H9 (cell line): Measurements from ENCODE around the gene TSTD2. TPM values are rescaled to one million over a fixed set of nuclear protein-coding genes. Genes with fewer than 3 reads are reported as not detected.

Experiments
- DNase-seq: peaks from one replicate; pipeline ENCODE4 v3.0.0-alpha.2; 2017
- H2AFZ ChIP-seq: one replicate; pipeline ENCODE4 v1.6.1; 2013; ENCODE audit warnings: mild to moderate bottlenecking, low read length, control low read depth, moderate library complexity
- H2AK5ac ChIP-seq: 2 replicates; pipeline ENCODE4 v1.6.1; 2013; ENCODE audit warnings: low read length, control low read depth, mixed read lengths; ENCODE audit not compliant: insufficient read length
- H2BK120ac ChIP-seq: one replicate; pipeline ENCODE4 v1.6.1; 2013; ENCODE audit warnings: low read depth, mild to moderate bottlenecking, low read length, control low read depth, inconsistent platforms; ENCODE audit not compliant: poor library complexity, severe bottlenecking
- H2BK12ac ChIP-seq: 2 replicates; pipeline ENCODE4 v1.6.1; 2013; ENCODE audit warnings: low read length, control low read depth, mixed read lengths, low read depth; ENCODE audit not compliant: insufficient read length
- H2BK15ac ChIP-seq: 2 replicates; pipeline ENCODE4 v1.6.1; 2013; ENCODE audit warnings: low read depth, low read length, control low read depth
- H2BK20ac ChIP-seq: one replicate; pipeline ENCODE4 v1.6.1; 2013; ENCODE audit warnings: low read depth, mild to moderate bottlenecking, low read length, control low read depth, inconsistent platforms; ENCODE audit not compliant: poor library complexity, severe bottlenecking
- H2BK5ac ChIP-seq: 2 replicates; pipeline ENCODE4 v1.6.1; 2013; ENCODE audit warnings: low read length, control low read depth, mixed read lengths; ENCODE audit not compliant: insufficient read length
- H3K14ac ChIP-seq: 2 replicates; pipeline ENCODE4 v1.6.1; 2013; ENCODE audit warnings: low read length, control low read depth; ENCODE audit not compliant: insufficient read depth
- H3K18ac ChIP-seq: 2 replicates; pipeline ENCODE4 v1.6.1; 2013; ENCODE audit warnings: low read depth, mild to moderate bottlenecking, mixed read lengths, low read length, control low read depth; ENCODE audit not compliant: insufficient read length
- H3K23ac ChIP-seq: 2 replicates; pipeline ENCODE4 v1.6.1; 2013; ENCODE audit warnings: low read length, control low read depth, mixed read lengths, low read depth; ENCODE audit not compliant: insufficient read length
- H3K23me2 ChIP-seq: 2 replicates; pipeline ENCODE4 v1.6.1; 2013; ENCODE audit warnings: low read depth, mild to moderate bottlenecking, mixed read lengths, low read length, control low read depth; ENCODE audit not compliant: insufficient read length, poor library complexity, severe bottlenecking
- H3K27ac ChIP-seq: 2 replicates; pipeline ENCODE4 v1.5.1; 2013; ENCODE audit warnings: low read length, control low read depth, mixed read lengths, low read depth; ENCODE audit not compliant: insufficient read length
- H3K27me3 ChIP-seq: 2 replicates; pipeline ENCODE4 v1.6.1; 2013; ENCODE audit warnings: low read length, control low read depth, inconsistent platforms; ENCODE audit not compliant: insufficient read depth
- H3K4ac ChIP-seq: 2 replicates; pipeline ENCODE4 v1.6.1; 2013; ENCODE audit warnings: low read depth, mild to moderate bottlenecking, control low read depth, inconsistent platforms, low read length, moderate library complexity
- H3K4me1 ChIP-seq: 2 replicates; pipeline ENCODE4 v1.6.1; 2013; ENCODE audit warnings: low read length, control low read depth, inconsistent platforms; ENCODE audit not compliant: insufficient read depth
- H3K4me2 ChIP-seq: 2 replicates; pipeline ENCODE4 v1.6.1; 2013; ENCODE audit warnings: low read length, control low read depth, mixed read lengths; ENCODE audit not compliant: insufficient read length, insufficient read depth
- H3K56ac ChIP-seq: 2 replicates; pipeline ENCODE4 v1.6.1; 2013; ENCODE audit warnings: low read depth, mild to moderate bottlenecking, mixed read lengths, low read length, control low read depth; ENCODE audit not compliant: insufficient read length
- H3K79me1 ChIP-seq: 2 replicates; pipeline ENCODE4 v1.6.1; 2013; ENCODE audit warnings: low read depth, mild to moderate bottlenecking, moderate library complexity, low read length, control low read depth, inconsistent platforms; ENCODE audit not compliant: insufficient read depth, poor library complexity, severe bottlenecking
- H3K79me2 ChIP-seq: 2 replicates; pipeline ENCODE4 v1.6.1; 2013; ENCODE audit warnings: low read length, control low read depth, inconsistent platforms; ENCODE audit not compliant: insufficient read depth
- H3K9ac ChIP-seq: 2 replicates; pipeline ENCODE4 v1.6.1; 2013; ENCODE audit warnings: low read length, control low read depth, mixed read lengths; ENCODE audit not compliant: insufficient read length; ENCODE audit errors: extremely low read depth
- H3K9me3 ChIP-seq: one replicate; pipeline ENCODE4 v1.6.1; 2013; ENCODE audit warnings: low read depth, low read length, inconsistent platforms; ENCODE audit not compliant: control insufficient read depth
- H3T11ph ChIP-seq: one replicate; pipeline ENCODE4 v1.6.1; 2013; ENCODE audit warnings: mild to moderate bottlenecking, low read length, control low read depth, inconsistent platforms
- H4K20me1 ChIP-seq: one replicate; pipeline ENCODE4 v1.6.1; 2013; ENCODE audit not compliant: control insufficient read depth, insufficient read length, insufficient read depth
- H4K5ac ChIP-seq: 2 replicates; pipeline ENCODE4 v1.6.1; 2013; ENCODE audit warnings: low read depth, mild to moderate bottlenecking, mixed read lengths, low read length, control low read depth; ENCODE audit not compliant: insufficient read length
- H4K8ac ChIP-seq: replicated peaks from 2 replicates; pipeline ENCODE4 v1.6.1; 2013; ENCODE audit warnings: low read length, control low read depth, mixed read lengths, low read depth; ENCODE audit not compliant: insufficient read length
- H4K91ac ChIP-seq: 2 replicates; pipeline ENCODE4 v1.6.1; 2013; ENCODE audit warnings: low read depth, mild to moderate bottlenecking, moderate library complexity, mixed read lengths, low read length, control low read depth; ENCODE audit not compliant: insufficient read length
- H3K27ac Mint-ChIP-seq, 3 experiments: 2 replicates in 2 of 3; 3 replicates in 1 of 3; pipeline ENCODE4 v1.8.0; 2020 to 2021; ENCODE audit warnings: mixed read lengths in 3 of 3, mild to moderate bottlenecking in 1 of 3, moderate library complexity in 1 of 3
- H3K27me3 Mint-ChIP-seq: 2 replicates; pipeline ENCODE4 v1.8.0; 2021; ENCODE audit warnings: low read depth, mild to moderate bottlenecking, moderate library complexity, mixed read lengths
- H3K36me3 Mint-ChIP-seq, 3 experiments: 2 replicates in 2 of 3; 3 replicates in 1 of 3; pipeline ENCODE4 v1.8.0; 2020 to 2021; ENCODE audit warnings: low read depth in 3 of 3, mixed read lengths in 3 of 3; ENCODE audit not compliant: insufficient read depth in 1 of 3
- H3K4me1 Mint-ChIP-seq, 2 experiments: 2 replicates each; pipeline ENCODE4 v1.8.0; 2020; ENCODE audit warnings: mixed read lengths in 2 of 2
- H3K4me3 Mint-ChIP-seq, 2 experiments: 2 replicates in 1 of 2; 3 replicates in 1 of 2; pipeline ENCODE4 v1.8.0; 2020 to 2021; ENCODE audit warnings: mild to moderate bottlenecking in 2 of 2, mixed read lengths in 2 of 2, moderate library complexity in 1 of 2
- H3K9me3 Mint-ChIP-seq, 2 experiments: 2 replicates in 1 of 2; 3 replicates in 1 of 2; pipeline ENCODE4 v1.8.0; 2020; ENCODE audit warnings: mild to moderate bottlenecking in 2 of 2, mixed read lengths in 2 of 2, moderate library complexity in 1 of 2
- CTCF ChIP-seq: fragments of 200-600 bp; sonication (generic); conservative IDR thresholded peaks from 3 replicates; pipeline ENCODE4 v1.8.0; 2021; ENCODE audit warnings: antibody characterized with exemption, mild to moderate bottlenecking
- WGBS: extraction: QIAGEN DNeasy Blood & Tissue Kit; methylation state at CpG from one replicate; pipeline ENCODE4 v1.1.7; 2013; ENCODE audit warnings: missing lambda C conversion rate, low lambda C conversion rate, mixed read lengths; ENCODE audit not compliant: insufficient read length; ENCODE audit errors: extremely low coverage; 5-methylcytosine and 5-hydroxymethylcytosine counted together
- total RNA-seq: library from RNA; stranded (reverse); gene quantifications from 2 replicates; pipeline ENCODE4 v1.2.1, GENCODE V29; 2021

TSTD2 gene
- total RNA-seq, 1 experiment from 2014 or later, result 23.5 TPM

GRCh38 chr9:97617939-97618416 is 15.2 kb downstream of the TSTD2 start:
- H3K9me3 Mint-ChIP-seq, result peaks cover 25 to 27% of the 10 kb centered on the region in 2 experiments
- Histone ChIP-seq H3K27ac (no peak overlapping the region), H2BK5ac (no peak overlapping the region), H3T11ph (no peak overlapping the region), H3K79me1 (no peaks in the 10 kb centered on the region), H2BK20ac (no peak overlapping the region), H4K91ac (no peak overlapping the region), H3K23me2 (no peaks in the 10 kb centered on the region), H3K79me2 (no peaks in the 10 kb centered on the region), H2BK15ac (no peak overlapping the region), H2BK12ac (no peak overlapping the region), H3K9me3 (peaks cover 6% of the 10 kb centered on the region), H3K14ac (no peak overlapping the region), H3K4me1 (no peaks in the 10 kb centered on the region), H2AFZ (no peak overlapping the region), H3K18ac (no peak overlapping the region), H3K27me3 (no peaks in the 10 kb centered on the region), H3K4me2 (no peak overlapping the region), H2BK120ac (no peak overlapping the region), H4K8ac (no peak overlapping the region), H2AK5ac (no peak overlapping the region), H3K4ac (no peak overlapping the region), H3K56ac (no peak overlapping the region), H3K23ac (no peak overlapping the region), H4K20me1 (no peaks in the 10 kb centered on the region), H3K9ac (no peak overlapping the region), H4K5ac (no peak overlapping the region)
- peaks cover 12 to 14% of the 10 kb centered on the region in 2 experiments for H3K4me1 Mint-ChIP-seq
- peaks cover 34 to 70% (median 70%) of the 10 kb centered on the region in 3 experiments for H3K36me3 Mint-ChIP-seq
- H3K4me3 Mint-ChIP-seq, result no peak overlapping the region
- DNase-seq, result no peak
- TF ChIP-seq CTCF, result no peak
- WGBS, result no CpG with 5 or more reads among the region's 1 CpG
- H3K27ac Mint-ChIP-seq, result no peak overlapping the region
- no peaks in the 10 kb centered on the region for H3K27me3 Mint-ChIP-seq
